ENCODE measurements around the gene MSANTD7.
"Not testable (repeated sequence)": the region's sequence is repeated elsewhere in the genome, so short reads cannot be mapped to it uniquely, and the experiment has no call there.

MSANTD7 gene

DNA sequence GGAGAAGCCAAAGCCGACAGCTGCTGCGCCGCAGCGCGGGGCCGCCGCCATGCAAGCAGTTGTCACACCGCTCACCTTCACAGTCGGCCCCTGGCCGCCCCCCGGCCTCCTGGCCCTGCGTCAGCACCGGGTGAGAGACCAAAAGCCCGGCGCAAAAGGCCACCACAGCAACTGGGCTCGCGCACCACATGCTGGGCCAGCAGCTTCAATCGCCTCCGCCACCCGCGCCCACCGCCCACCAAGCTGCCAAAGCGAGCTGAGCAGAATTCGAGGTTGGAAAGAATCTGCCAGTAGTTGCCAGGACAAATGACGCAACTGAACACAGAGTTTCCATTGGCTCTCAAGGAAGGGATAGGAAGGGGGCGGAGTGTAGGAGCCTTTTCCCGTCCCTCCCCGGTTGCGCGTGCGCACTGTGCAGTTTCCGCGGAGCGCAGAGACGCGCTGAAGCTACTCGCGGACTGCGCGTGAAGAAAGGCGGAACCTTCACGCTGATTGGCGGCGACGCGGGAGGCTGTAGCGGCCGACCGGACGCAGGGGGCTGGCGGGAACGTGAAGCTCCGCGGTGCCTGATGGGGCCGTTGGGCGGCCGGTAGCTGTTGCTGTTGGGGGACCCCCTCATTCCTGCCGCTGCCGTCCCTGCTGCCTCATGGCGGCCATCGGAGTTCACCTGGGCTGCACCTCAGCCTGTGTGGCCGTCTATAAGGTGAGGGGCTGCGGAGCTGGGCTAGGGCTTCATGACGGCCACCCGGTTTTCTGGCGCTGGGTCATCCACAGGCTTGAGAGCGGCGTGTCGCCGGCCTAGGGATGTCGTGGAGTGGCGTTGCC lies at the start of gene MSANTD7, which contains the start of the genes CDNF and HSPA14:
Gene MSANTD7, plus strand, starts transcription at position 550 of the 825 bp plus-strand sequence. CDS start 3,979 bp downstream, outside the sequence.
Gene CDNF, minus strand, starts transcription at position 281 of the 825 bp plus-strand sequence. Its CDS starts 91 bp downstream, at position 190.
Gene HSPA14, plus strand, starts transcription at position 550 of the 825 bp plus-strand sequence. Its CDS starts 97 bp downstream, at position 647.
- DNase-seq = peak; percentile 98

DNA sequence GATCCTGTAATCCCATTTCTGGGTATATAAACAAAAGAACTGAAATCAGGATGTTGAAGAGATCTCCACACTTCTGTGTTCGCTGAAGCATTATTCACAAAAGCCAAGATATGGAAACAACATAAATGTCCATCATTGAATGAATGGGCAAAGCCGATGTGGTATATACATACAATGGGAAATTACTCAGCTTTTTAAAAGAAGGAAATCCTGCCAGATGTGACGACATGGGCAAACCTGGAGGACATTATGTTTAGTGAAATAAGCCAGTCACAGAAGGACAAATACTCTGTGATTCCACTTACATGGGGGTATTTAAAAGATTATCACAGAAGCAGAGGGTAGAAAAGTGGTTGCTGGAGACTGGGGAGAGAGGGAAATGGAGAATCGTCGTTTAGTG lies 39.5 kb upstream of the MSANTD7 start:
- no peak for DNase-seq

DNA sequence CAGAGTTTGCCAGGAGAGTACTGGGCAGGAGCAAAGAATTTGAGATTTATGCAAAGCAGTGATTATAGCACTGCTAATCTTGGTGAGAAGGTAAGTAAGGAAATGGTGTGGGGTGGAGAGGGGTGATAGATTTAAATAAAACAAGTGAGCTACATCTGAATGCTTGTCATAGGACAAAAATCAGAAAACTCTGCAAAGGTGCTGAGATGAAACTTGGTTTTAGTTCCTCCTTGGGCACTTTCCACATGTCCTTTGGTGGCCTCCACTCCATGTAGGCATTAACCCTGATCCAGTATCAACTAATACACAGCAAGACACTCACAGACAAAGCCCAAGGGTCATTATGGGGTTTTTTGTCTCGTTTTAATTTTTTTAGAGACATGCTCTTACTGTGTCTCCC lies 37.7 kb upstream of the MSANTD7 start:
- DNase-seq = no peak

DNA sequence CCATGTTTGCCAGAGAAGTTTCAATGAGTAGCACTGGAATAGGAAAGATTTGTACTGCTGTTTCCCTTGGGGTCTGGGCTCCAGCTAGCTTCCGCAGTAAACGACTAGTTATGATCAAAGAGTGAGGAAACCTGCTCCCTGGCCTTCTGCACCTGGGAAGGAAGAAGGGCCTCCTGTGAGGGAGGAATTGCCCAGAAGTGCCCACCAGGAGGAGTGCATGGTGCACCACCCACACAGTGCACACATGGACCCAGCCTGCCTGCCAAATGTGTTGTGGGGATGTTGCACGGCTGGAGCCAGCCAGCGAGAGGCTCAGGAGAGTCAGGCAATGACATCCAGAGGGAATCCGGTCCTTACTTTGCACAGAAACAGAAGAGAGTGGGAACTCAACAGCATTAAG lies 36.4 kb upstream of the MSANTD7 start:
- no peak for DNase-seq

DNA sequence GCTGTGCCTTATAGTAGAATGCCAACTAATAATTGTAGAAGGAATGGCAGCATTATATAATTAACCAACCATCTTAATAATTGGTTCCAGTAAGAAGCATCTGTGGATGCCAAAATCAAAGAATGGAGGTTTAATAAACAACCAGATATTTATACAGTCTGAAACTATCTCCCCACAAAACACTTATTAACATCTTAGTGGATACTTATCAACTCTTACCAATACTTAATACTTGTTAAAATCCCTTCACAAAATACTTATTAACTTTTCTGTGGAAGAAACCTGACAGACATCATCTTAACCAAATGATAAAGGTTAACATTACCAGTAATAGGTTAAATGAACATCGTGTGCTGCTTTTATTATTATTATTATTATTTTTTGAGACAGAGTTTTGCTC lies 34.3 kb upstream of the MSANTD7 start:
- no peak for DNase-seq

- no peak for DNase-seq
Measured at GRCh38 chr10:14806318-14806717, 31.8 kb upstream of the MSANTD7 start.

GRCh38 chr10:14810969-14811953 lies 26.8 kb upstream of the MSANTD7 start:
- DNase-seq = no peak

DNA sequence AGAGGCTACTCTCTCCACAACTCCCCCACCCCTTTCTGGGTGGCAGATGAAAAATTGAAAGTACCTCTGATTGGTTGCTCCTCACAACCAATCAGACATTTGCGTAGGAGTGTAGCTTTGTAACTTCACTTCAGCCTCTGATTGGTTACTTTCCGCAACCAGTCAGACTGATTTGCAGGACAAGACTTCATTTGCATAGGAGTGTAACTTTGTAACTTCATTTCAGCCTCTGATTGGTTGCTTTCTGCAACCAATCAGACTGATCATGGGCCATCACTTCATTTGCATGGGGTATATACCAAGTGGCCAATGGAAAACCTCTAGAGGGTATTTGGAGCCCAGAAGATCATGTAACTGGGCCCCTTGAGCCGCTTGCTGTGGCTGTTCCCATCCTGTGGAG lies 25.8 kb upstream of the MSANTD7 start:
- no peak for DNase-seq

DNA sequence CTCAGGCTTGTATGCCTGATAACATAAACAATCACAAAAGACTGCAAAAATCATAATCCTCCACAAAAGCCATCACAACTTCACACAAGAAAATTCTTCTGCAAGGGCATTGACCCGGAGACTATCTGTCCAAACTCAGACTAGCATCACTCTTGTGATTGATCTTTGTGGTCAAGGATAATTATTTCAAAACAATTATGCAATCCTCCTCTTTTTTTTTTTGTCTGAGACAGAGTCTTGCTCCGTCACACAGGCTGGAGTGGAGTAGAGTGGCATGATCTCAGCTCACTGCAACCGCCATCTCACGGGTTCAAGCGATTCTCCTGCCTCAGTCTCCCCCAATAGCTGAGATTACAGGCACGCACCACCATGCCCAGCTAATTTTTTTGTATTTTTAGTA lies 22.4 kb upstream of the MSANTD7 start:
- no peak for DNase-seq

- DNase-seq = not testable (repeated sequence)
Measured at GRCh38 chr10:14816717-14817116, 21.4 kb upstream of the MSANTD7 start.

GRCh38 chr10:14820010-14820774 lies 17.9 kb upstream of the MSANTD7 start:
- no peak for DNase-seq

DNA sequence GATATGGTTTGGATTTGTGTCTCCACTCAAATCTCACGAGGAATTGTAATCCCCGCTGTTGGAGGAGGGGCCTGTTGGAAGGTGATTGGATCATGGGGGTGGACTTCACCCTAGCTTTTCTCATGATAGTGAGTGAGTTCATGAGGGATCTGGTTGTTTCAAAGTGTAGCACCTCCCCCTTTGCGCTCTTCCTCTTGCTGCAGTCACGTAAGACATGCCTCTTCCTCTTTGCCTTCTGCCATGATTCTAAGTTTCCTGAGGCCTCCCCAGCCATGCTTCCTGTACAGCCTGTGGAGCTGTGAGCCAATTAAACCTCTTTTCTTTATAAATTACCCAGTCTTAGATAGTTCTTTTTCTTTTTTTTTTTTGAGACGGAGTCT lies 17.3 kb upstream of the MSANTD7 start:
- no peak for DNase-seq

DNA sequence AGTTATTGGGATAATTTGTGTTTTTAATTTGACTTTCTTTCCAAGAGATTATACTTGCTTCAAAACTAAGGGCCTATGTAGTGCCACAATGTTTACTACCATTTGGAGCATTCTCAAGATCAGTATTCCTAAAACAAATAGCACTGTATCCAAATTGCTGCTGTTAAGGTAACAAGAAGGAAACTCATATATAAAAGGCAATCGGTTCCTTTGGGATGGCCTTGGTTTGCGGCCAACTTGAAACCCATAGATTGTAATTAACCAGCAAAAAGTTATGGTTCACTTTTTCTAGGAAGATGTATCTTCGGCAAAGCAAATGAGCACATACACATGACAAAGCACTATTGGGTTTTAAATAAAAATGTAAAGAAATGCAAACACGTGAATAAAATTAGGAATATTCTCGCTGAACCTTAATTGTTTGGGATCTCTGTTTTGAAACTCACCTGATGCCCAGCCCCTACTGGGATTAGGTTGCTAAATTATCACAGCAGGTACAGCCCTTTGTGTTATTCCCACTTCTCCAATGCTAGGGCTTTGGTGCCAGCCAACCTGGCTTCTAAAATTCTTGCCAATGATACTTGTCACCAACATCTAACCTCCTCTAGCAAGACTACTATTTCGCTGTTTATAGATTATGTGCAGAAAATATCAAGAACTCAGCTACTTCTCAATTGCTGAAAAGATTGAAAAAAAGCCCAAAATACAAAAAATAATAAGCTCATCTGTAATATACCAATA lies 16.3 kb upstream of the MSANTD7 start:
- DNase-seq = no peak

- DNase-seq = peak; percentile 37 to 39
Measured at GRCh38 chr10:14822879-14823755, 15.0 kb upstream of the MSANTD7 start.

- DNase-seq = no peak
Measured at GRCh38 chr10:14823966-14824365, 14.1 kb upstream of the MSANTD7 start.

DNA sequence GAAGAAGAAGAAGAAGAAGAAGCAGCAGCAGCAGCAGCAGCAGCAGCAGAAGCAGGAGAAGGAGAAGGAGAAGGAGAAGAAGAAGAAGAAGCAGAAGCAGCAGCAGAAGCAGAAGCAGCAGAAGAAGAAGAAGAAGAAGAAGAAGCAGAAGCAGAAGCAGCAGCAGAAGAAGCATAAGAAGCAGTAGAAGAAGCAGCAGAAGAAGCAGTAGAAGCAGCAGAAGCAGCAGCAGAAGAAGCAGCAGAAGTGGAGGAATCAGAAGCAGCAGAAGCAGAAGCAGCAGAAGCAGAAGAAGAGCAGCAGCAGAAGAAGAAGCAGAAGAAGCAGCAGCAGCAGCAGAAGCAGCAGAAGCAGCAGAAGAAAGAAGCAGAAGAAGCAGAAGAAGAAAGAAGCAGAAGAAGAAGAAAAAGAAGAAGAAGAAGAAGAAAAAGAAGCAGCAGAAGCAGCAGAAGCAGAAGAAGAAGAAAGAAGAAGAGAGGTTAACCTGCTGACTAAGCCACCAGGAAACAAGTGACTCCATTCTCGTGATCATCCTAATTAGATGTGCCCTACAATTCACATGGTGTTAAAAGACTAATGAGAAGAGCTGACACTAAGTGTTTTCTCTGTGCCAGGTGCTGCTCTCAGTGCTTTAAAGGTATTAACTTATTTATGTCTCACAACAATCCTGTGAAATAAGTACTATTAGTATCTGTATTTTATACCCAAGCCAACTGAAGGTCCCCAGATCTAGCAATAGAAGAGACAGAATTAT lies 11.9 kb upstream of the MSANTD7 start:
- DNase-seq = no peak

DNA sequence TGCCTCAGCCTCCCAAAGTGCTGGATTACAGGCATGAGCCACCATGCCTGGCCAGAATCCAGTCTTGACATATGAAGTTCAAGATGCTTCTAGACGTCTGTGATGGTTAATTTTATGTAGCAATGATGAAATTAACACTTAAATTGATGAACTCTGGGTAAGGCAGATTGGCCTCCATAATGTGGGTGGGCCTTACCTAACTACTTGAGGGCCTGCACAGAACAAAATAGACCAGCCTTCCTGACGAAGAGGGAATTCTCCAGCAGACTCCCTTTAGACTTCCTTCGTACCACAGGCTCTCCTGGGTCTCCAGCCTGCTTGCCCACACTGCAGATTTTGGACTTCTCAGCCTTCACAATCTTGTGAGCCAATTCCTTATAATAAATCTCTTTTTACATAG lies 5.0 kb upstream of the MSANTD7 start:
- no peak for DNase-seq

- DNase-seq = no peak
Measured at GRCh38 chr10:14836208-14836607, 1.9 kb upstream of the MSANTD7 start.

DNA sequence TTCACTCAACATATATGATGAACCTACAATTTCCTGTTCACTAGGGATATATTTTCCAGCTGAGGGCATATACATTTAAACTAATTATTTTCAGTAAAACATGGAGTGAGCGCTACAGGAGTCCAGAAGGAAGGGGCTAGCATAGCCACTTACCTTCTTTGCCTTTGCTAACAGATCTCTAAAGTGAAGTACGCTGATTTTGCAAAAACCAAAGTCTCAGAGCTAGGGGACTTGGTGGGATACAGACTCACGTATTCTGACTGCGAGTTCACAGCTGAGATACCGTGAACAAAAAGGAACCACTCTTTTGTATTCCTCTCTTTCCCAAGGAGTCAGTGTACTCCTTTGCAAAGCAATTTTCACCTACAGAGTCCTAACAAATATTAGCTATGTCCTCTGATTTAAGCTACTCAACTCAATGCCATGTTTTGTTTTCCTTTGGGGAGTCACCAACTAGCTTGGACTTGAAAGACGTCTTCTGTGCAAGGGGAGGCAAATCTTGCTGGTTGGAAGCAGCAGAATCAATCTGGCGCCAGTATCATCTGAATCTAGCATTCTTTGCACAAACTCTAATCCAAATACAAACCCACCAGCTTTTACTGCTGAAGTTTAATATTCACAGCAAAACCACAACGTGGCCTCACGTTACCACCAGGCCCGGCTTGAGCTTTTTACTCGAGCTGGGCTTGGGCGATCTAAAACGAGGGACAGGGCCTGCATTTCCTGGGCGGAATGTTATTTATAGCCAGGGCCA lies 926 bp upstream of the MSANTD7 start:
- DNase-seq = no peak

All from activated CD4-positive, alpha-beta T cell treated with anti-CD3 and anti-CD28 coated beads, Interleukin-2, amount 50 U/mL, for 4 hours (primary cell).